Amniotic epithelial cell (primary cell): ENCODE results near the gene IL12RB1.
A peak's percentile ranks its signal among the peaks of the same experiment; 100 is the strongest.
"Not testable (repeated sequence)": the region's sequence is repeated elsewhere in the genome, so short reads cannot be mapped to it uniquely, and the experiment has no call there.

Source experiments
- DNase-seq: peaks from one replicate; pipeline ENCODE4 v3.0.0-alpha.2; 2010; ENCODE audit warnings: low read depth

IL12RB1 gene

DNA sequence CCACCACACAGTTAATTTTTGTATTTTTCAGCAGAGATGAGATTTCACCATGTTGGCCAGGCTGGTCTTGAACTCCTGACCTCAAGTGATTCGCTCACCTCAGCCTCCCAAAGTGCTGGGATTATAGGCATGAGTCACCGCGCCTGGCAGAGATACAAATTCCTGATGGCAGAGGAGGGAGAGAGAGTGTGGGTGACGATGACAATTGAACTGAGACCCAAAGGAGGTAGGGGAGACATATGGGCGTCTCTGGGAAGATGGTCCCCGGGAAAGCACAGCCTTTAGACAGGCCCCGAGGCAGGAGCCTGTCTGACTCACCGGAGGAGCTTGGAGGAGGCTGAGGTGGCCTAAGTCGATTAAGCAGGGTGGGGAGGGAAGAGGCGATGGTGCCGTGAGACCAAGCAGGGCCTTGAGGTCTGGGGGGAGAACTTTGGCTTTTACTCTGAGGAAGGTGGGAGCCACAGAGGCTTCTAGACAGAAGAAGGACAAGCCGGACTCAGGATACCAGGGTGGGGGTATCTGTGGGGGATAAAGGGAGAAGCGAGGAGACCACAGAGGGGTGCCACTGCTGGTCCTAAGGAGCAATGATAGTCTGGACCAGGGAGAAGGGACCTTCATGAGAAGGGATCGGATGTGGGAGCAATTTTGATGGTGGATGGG lies 40.5 kb downstream of the IL12RB1 start:
- DNase-seq: peak; percentile 53

DNA sequence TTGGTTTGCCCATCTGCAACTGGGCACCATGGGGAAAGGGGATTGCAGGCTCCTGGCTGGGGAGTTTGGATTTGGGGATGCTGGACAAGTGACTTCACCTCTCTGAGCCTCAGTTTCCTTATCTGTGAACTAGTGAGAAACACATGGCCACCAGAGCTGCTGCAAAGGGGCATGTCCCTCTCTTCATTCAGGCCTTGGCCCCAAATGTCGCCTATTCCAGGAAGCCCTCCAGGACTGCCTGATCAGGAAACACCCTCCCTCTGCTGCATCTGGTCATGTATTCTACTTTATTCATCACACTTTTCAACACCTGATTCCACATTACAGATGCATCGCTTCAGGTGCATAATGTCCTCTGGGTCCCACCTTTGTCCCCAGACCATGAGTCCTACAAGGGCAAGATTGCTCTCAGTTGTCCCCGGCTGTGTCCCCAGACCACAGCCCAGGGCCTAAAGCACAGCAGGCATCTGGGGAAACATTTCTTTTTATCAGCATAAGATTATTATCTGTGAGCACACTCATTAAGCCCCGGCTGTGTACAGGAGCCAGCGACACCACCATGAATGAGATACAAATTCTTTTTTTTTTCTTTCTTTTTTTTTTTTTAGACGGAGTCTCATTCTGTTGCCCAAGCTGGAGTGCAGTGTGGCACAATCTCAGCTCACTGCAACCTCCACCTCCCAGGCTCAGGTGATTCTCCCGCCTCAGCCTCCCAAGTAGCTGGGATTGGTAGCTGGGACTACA lies 41.3 kb downstream of the IL12RB1 start:
- DNase-seq: no peak

DNA sequence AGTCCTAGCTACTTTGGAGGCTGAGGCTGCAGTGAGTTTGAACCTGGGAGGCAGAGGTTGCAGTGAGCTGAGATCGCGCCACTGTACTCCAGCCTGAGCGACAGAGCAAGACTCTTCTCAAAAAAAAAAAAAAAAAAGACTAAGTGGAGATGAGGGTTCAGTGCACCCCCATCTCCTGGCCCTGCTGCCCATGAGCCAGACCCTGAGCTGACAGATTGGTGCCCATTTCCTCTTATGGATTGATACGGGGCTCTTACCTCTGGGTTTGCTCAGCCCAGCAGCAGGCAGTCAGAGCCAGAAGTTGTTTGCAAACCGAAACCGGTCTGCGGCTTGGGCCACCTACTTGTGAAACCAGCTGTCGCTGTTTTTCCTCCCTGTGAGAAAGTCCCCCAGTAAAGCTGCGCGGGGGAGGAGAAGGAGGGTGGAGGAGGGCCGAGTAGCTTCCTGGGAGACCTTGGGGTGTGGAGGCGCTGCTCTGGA lies 41.9 kb downstream of the IL12RB1 start:
- DNase-seq: peak; percentile 70

DNA sequence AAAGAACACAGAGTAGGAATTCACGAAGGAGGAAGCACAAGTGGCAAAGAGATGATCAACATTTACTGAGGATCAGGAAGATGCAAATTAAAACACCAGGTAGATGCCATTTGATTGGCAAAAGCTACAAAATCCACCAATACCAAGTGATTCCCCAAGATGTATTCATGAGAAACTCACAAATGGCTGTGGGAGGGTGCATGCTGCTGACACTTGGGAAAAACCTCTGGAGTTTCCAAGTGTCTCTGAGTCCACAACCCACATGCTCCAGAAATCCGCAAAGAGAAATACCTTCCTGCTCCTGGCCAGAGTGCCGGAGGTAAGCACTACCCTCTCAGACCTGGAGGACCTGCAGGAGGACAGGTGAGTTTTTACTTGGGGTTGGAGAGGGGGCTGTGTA lies 43.1 kb downstream of the IL12RB1 start:
- DNase-seq: no peak

DNA sequence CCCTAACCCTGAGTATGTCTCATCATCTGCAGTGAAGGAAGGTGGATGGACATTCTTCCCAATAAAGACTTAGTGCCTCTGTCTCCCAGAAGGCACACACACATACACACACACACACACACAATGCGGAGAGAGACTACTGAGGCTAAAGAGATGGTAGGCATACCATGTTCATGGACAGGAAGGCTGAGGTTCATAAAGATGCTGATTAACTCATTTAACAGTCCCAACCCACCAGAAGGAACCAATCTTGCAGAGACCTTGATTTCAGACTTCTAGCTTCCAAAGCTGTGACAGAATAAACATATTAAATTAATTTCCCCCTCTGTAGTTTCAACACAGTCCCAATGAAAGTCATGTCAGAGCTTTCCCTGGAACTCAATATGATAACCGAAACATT lies 45.7 kb downstream of the IL12RB1 start:
- DNase-seq: no peak

DNA sequence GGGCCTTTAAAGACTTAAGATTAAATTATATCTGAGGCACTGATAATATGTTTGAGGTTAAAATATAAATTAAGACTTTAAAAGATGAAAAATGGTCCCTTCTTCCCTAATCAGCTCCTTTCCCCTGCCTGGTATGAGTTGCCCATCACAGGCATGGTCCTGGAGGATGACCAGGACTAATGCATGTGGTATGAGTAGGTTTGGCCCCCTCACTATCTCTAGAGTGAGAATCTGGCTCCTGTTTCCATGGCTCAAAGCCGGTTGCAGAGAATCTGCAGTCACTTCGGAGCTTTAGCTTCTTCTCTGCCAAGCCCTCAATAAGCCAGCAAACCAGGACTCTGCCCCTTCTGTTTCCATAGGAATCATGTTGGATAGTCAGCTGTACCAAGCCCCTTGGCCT lies 54.6 kb downstream of the IL12RB1 start:
- DNase-seq: not testable (repeated sequence)

DNA sequence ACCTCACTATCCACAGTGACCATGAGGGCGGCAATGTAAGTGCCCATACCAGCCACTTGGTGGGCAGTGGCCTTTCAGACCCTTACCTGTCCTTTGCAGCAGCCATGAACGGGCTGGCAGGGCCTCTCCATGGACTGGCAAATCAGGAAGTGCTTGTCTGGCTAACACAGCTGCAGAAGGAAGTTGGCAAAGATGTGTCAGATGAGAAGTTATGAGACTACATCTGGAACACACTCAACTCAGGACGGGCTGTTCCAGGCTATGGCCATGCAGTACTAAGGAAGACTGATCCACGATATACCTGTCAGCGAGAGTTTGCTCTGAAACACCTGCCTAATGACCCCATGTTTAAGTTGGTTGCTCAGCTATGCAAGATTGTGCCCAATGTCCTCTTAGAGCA lies 55.3 kb downstream of the IL12RB1 start:
- not testable (repeated sequence) for DNase-seq

DNA sequence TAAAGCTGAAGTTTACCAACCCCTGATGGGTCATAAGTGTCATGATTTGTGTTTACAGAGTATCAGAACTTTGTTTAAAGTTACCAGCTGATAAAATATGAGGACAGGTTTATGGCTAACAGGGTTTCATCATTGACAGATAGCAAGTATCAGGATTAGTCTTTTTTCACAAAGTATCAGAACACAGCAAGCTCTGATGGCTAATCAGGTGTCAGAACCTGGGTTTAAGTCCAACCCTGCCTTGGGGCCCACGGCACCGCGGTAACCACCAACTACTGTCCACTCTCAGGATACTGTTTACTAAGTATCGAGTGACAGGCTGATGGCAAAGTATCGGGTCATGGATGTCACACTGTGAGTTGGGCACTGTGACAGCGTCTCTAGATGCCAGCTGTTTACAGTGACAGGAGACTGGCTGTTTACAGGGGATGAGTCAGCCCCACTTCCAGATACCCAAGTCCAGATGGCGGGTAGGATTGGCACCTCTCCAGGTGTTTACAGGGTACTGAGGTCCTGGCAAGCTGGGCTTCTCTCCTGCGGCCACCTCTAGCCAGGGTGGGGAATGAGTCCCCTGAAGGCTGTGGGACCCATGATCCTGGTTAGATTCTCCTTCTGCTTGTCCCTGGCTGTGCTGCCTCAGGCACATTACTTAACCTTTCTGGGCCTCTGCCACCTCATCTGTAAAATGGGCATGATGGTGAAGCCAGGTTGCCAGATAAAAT lies 57.0 kb downstream of the IL12RB1 start:
- DNase-seq: peak; percentile 43

DNA sequence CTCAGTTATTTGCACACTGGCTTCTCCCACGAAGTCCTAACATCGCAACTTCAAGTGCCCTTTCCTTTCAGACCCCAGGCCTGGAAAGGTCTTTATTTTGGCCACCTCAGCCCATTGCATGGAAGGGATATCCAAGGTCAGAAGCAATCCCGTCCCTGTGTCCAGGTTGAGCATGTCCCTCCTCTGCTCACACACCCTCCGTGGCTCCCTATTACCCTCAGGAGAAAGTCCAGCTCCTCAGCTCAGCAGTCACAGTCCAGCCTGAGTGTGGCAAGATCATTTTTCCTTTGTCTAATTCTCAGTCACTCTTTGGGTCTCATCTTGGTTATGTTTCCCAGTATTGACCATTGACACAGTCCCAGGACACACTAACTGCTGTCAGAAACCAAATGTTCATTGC lies 59.6 kb downstream of the IL12RB1 start:
- DNase-seq: no peak

DNA sequence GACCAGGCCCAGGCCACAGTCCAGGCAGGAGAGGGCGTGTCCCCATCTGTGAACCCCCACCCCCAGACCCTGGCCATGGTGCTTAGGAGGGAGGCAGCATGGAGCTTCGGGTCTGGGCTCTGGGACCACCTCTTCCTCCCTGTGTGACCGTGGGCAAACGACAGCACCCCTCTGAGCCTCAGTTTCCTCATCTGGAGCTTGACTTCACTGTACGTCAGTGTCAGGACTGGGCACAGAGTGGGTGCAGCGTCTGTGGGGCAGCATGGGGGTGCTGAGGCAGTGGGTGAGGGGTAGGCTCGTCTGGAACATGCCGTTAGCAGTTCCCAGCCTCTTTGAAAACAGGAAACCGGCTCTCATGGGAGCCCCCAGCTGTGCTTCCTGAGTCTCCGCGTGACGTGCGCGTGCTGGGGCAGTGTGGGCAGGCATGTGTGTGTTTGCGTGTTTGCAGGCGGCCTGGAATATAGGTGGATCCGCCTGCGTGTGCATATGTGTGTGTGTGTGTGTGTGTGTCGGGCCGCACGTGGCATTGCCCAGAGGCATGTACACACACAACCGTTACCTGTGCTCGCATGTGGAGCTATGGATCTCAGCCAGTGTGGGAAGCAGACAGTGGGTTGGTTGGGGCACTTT lies 63.0 kb downstream of the IL12RB1 start:
- DNase-seq: no peak

DNA sequence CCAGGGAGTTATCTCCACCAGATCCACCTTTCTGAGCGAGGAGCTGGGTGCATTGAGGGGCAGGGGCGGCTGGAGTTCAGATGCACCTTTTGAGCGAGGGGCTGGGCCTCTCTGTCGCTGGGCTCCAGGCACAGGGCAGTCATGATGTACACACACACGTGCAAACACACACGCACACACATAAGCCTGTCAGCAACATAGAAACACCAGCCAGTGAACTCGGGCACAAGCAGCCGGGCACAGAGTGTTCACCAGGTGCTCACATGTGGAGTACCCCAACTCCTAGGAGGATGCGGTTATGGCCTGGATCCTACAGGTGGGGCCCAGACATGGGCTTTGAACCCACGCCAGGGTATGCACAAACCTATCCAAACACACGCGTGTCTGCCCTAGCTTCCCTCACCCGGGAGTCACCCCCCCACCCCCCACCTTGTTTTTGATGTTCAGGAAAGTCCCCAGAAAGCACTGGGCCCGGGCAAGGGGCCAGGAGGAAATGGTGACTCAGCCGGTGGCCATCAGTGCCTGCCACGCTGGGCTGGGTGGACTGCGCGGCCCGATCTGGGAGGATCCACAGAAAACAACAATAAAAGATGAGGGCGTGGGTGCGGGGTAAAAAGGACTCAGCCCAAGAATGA lies 65.5 kb downstream of the IL12RB1 start:
- DNase-seq: peak; percentile 85

DNA sequence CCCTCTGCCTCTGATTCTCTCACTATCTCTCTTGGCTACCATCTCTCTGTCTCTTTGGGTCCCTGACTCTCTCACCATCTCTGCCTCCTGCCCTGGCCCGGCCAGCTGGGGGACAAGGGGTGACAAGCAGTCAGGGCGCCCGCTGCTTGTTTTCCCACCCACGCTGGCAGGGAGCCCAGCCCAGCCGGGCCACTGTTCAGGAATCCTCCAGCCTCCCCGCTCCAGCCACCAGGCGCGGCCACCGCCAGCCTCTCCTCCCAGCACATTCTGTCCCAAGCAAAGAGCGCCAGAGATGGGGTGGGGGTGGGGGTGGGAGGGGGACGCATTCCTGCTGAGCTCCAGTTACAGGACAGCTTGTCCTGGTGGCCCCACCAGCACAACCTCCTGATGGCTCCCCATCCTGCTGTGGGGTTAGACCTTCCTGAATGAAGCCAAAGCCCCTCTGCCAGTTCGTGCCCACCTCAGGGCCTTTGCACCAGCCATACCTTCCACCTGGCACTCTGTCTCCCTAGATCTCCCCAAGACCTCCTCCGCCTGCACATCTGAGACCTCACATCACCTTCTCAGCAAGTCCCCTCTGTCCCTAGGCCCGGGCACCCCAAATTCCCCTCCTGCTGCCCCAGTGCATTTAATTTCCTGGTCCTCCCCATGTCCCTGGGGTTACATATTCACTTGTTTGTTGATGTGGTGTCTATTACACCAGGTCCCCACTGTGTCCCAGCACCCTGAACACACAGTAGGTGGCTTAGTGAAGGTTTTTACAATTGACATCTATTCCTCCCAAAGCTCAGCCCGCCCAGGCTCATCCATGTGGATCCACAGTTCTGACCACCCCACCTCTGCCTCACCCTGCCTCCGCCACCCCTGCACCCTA lies 66.3 kb downstream of the IL12RB1 start:
- DNase-seq: peak; percentile 30

DNA sequence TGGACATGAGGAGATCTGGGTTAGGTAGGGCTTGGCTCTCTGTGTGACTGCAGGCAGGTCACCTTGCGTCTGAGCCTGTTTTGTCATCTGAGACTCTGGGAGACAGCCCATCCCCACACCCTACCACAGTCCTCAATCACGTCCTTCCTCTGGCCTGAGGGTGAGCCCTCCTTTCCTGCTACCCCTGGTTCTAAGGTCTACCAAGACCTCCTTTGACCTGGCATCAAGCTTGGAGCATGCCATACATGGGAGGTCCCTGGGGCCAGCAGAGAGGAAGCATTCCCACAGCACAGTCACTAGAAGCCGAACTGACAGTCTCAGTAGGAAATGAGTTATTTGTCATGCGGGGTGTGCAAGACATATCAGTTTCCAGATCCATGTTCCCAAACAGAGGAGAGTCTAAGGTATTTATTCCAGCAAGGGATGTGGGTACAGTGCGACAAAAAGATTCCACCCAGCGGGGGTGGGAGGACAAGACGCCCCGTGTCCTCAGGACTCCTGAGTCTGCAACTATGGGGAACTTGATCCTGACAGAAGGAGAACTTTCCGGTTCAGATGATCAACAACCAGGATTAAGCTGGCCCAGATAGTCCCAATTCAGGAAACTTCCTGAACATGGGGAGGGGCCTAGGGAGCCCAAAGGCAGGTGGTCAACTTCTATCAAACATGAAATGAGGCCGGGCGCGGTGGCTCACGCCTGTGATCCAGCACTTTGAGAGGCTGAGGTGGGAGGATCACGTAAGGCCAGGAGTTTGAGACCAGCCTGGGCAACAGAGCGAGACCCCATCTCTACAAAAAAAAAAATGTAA lies 69.3 kb downstream of the IL12RB1 start:
- no peak for DNase-seq

DNA sequence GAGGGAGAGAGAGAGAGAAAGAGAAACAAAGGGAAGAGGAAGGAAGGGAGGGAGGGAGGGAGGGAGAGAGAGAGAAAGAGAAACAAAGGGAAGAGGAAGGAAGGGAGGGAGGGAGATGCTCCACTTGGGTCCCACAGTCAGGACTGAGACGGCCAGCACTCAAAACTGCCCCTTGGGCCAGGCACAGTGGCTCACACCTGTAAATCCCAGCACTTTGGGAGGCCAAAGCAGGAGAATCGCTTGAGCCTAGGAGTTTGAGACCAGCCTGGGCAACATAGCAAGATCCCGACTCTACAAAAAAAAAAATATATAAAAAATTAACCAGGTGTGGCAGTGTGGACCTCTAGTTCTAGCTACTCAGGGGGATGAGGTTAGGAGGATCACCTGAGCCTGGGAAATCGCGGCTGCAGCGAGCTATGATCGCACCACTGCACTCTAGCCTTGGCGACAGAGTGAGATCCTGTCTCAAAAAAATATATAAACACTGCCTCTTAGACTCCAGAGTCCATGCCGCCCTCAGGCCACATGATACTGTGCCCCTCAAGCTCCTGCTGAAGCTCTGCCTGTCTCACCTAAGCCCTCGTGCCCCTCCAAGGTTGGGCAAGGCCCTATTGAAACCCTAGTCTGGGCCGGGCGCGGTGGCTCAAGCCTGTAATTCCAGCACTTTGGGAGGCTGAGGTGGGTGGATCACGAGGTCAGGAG lies 70.4 kb downstream of the IL12RB1 start:
- DNase-seq: no peak

DNA sequence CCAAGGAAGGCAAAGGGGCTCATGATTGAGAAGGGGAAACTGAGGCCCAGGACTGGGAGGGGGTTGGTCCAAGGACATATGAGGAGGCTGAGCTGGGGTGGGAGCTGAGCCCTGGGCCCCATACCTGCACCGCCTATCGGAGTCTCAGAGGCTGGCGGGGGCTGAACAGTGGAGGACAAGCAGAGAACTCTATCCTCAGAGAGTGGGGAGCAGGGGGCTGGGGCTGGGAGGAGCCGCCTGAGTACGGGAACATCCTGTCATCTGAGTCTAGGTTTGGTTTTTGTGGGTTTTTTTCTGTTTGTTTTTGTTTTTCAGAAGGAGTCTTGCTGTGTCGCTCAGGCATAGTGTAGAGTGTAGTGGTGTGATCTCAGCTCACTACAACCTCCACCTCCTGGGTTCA lies 72.5 kb downstream of the IL12RB1 start:
- no peak for DNase-seq

DNA sequence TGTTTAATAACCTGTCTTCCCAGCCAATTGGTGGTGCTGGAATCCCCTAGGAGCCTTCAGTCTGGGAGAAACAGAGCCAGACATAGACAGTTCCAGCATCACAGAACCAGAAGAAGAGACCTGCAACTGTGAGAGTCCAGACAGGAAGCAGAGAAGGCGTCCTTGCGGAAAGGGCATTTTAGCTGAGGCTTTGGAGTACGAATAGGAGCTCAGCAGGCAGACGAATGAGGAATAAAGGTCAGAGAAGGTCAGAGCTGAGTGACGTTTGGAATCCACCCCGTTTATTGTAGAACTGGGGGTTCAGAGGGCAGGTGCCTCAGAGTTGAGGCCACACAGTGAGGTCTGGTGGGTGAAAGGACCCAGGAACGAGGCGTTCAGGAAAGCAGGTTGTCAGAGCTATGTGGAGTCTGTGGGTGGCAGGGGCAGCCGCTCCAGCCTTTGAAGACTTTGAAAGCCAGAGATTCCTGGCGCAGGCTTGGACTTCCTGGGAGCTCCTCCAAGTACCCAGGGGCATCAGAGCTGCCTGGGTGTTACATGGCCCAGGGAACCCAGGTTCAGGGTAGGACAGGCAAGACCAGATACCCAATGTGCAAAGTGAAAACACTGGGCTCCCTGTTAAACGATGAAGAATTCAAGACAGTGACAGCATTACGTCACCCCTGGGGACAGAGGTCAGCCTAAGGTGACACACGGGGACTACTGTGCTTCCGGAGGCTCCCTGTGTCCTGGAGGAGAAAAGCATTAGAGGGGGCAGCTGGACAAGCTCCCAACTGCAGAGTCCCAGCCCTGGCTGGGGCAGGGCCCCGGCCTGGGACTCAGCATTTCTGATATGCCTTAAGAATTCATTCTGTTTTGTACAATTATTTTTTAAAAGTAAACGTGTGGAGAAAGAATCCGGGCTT lies 73.3 kb downstream of the IL12RB1 start:
- no peak for DNase-seq

DNA sequence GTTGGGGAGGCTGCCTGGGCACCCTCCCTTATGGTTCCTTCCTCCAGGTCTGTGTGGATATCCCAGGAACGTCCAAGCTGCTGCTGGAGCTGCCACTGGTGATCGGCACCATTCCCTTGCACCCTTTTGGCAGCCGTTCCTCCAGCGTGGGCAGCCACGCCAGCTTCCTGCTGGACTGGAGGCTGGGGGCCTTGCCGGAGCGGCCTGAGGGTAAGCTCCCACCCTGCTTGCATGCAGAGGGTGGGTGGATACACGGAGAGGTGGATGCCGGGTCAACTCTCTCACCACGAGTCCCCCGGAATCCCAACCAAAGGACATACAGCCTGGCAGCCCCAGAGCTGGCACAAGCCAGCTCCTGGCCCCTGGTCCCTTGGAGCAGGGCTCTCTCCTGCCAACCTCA lies 76.6 kb downstream of the IL12RB1 start:
- no peak for DNase-seq

DNA sequence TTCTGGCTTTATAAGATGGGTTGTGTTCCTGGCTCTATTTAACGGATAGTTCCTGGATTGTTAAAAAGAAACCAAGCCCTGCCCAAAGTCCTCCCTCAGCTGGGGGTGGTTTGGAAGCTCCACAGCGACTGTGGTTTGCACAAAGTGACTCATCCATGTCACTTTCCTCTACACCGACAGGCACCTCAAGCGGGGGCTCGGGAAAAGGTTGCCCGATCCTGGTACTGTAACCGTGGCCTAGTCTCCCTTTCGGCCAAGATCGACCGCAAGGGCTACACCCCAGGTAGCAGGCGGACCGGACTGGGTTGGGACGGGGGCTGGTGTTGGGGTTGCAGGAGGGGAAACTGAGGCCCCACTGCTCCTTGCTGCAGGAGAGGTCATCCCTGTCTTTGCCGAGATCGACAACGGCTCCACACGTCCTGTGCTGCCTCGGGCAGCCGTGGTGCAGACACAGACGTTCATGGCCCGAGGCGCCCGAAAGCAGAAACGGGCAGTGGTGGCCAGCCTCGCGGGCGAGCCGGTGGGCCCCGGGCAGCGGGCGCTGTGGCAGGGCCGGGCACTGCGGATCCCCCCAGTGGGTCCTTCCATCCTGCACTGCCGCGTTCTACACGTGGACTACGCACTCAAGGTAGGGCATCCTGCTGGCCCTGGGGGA lies 77.2 kb downstream of the IL12RB1 start:
- no peak for DNase-seq
